Measurements from ENCODE around the gene GRAPL. TPM values are rescaled to one million over a fixed set of nuclear protein-coding genes. Genes with fewer than 3 reads are reported as not detected.
"Not testable (repeated sequence)": the region's sequence is repeated elsewhere in the genome, so short reads cannot be mapped to it uniquely, and the experiment has no call there.

Gene GRAPL
- total and polyA plus RNA-seq, 2 donors from 2014 or later = 1.4 to 10.7 TPM

GRCh38 chr17:19158938-19159337 is 31.5 kb downstream of the GRAPL start:
- H3K4me1 ChIP-seq (ENCODE audit: control insufficient read depth in 2 of 3, insufficient read depth in 2 of 3, low read depth in 1 of 3, low read length in 3 of 3); intact Hi-C loops (cut with DNase I); DNase-seq; H3K36me3 ChIP-seq (ENCODE audit: control insufficient read depth in 2 of 3, insufficient read depth in 3 of 3, low read length in 3 of 3); H3K9me3 ChIP-seq (ENCODE audit: control insufficient read depth in 2 of 3, insufficient read depth in 1 of 3, low read length in 3 of 3); H3K27ac ChIP-seq (ENCODE audit: low read depth in 2 of 2, low read length in 2 of 2); H3K9ac ChIP-seq (ENCODE audit: low read length in 3 of 3); FAIRE-seq; H3K4me3 ChIP-seq (ENCODE audit: low read length in 3 of 3); H3K27me3 ChIP-seq (ENCODE audit: control insufficient read depth, insufficient read depth, low read length): not testable (repeated sequence)

GRCh38 chr17:19161308-19162107 is 34.1 kb downstream of the GRAPL start:
- H3K9ac ChIP-seq (ENCODE audit: low read length in 3 of 3); H3K27me3 ChIP-seq (ENCODE audit: control insufficient read depth, insufficient read depth, low read length); H3K9me3 ChIP-seq (ENCODE audit: control insufficient read depth in 2 of 3, insufficient read depth in 1 of 3, low read length in 3 of 3); H3K4me3 ChIP-seq (ENCODE audit: low read length in 3 of 3); DNase-seq; H3K36me3 ChIP-seq (ENCODE audit: control insufficient read depth in 2 of 3, insufficient read depth in 3 of 3, low read length in 3 of 3); H3K27ac ChIP-seq (ENCODE audit: low read depth in 2 of 2, low read length in 2 of 2); intact Hi-C loops (cut with DNase I); H3K4me1 ChIP-seq (ENCODE audit: control insufficient read depth in 2 of 3, insufficient read depth in 2 of 3, low read depth in 1 of 3, low read length in 3 of 3); FAIRE-seq: not testable (repeated sequence)

GRCh38 chr17:19162384-19163216 is 35.2 kb downstream of the GRAPL start:
- H3K9ac ChIP-seq (ENCODE audit: low read length in 3 of 3); H3K27ac ChIP-seq (ENCODE audit: low read depth in 2 of 2, low read length in 2 of 2); DNase-seq; H3K9me3 ChIP-seq (ENCODE audit: control insufficient read depth in 2 of 3, insufficient read depth in 1 of 3, low read length in 3 of 3); intact Hi-C loops (cut with DNase I); FAIRE-seq; H3K4me3 ChIP-seq (ENCODE audit: low read length in 3 of 3); H3K36me3 ChIP-seq (ENCODE audit: control insufficient read depth in 2 of 3, insufficient read depth in 3 of 3, low read length in 3 of 3); H3K4me1 ChIP-seq (ENCODE audit: control insufficient read depth in 2 of 3, insufficient read depth in 2 of 3, low read depth in 1 of 3, low read length in 3 of 3); H3K27me3 ChIP-seq (ENCODE audit: control insufficient read depth, insufficient read depth, low read length): not testable (repeated sequence)

GRCh38 chr17:19174422-19174821 is 47.0 kb downstream of the GRAPL start:
- H3K9me3 ChIP-seq (ENCODE audit: control insufficient read depth in 2 of 3, insufficient read depth in 1 of 3, low read length in 3 of 3); DNase-seq; H3K4me1 ChIP-seq (ENCODE audit: control insufficient read depth in 2 of 3, insufficient read depth in 2 of 3, low read depth in 1 of 3, low read length in 3 of 3); intact Hi-C loops (cut with DNase I); H3K36me3 ChIP-seq (ENCODE audit: control insufficient read depth in 2 of 3, insufficient read depth in 3 of 3, low read length in 3 of 3); H3K4me3 ChIP-seq (ENCODE audit: low read length in 3 of 3); H3K27me3 ChIP-seq (ENCODE audit: control insufficient read depth, insufficient read depth, low read length); FAIRE-seq; H3K9ac ChIP-seq (ENCODE audit: low read length in 3 of 3); H3K27ac ChIP-seq (ENCODE audit: low read depth in 2 of 2, low read length in 2 of 2): not testable (repeated sequence)

DNA sequence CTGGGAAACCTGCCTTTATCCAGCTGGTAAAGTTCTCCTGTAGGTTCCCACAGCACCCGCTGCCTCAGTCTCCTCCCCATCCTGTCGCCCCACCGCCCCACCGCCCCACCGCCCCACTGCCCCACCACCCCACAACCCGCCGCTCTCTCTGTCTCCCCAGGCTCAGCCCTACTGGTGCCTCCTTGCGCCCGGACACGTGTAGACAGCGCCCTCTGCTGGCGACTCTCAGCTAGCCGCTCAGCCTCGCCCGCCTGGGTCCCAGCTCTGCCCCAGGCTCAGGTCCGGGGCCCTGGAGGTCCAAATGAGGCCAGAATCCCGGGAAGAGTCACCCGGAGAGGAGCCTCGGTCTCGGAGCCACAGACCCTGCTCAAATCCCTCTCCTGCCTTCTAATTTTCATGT is 48.0 kb downstream of the GRAPL start:
- DNase-seq = not testable (repeated sequence)

DNA sequence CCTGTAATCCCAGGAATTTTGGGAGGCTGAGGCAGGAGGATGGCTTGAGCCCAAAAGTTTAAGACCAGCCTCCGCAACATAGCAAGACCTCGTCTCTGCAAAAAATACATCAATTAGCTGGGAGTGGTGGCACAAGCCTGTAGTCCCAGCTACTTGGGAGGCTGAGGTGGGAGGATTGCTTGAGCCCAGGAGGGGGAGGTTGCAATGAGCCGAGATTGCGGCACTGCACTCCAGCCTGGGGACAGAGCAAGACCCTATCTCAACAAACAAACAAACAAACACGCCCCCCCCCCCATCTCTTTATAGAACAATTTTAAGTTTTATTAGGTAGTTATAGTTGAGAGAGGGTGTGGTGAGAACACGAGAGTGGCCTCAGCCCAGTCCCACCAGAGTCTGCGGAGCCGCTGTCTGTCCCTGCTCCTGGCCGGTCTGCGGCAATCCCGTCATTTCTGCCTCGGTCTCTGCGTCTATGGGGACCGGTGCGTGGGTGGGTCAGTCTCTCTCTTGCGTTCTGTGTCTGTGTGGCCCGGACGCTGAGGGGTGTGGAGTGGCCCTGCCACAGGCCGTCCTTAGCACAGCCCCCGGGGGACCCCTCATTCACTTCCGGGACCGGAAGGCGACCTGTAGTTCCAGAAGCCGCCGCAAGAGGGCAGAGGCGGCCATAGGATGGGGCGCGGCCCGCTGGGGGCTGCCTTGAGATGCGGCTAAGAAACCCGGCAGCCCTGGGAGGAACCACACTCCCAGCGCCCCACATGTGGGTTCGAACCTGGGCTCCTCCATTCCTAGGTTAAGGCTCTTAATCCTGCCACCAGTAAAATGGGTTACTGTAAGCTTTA is 53.9 kb downstream of the GRAPL start:
- H3K27ac ChIP-seq (ENCODE audit: low read depth in 2 of 2, low read length in 2 of 2); DNase-seq; H3K9me3 ChIP-seq (ENCODE audit: control insufficient read depth in 2 of 3, insufficient read depth in 1 of 3, low read length in 3 of 3); H3K36me3 ChIP-seq (ENCODE audit: control insufficient read depth in 2 of 3, insufficient read depth in 3 of 3, low read length in 3 of 3); H3K4me1 ChIP-seq (ENCODE audit: control insufficient read depth in 2 of 3, insufficient read depth in 2 of 3, low read depth in 1 of 3, low read length in 3 of 3); H3K4me3 ChIP-seq (ENCODE audit: low read length in 3 of 3); H3K27me3 ChIP-seq (ENCODE audit: control insufficient read depth, insufficient read depth, low read length); intact Hi-C loops (cut with DNase I); H3K9ac ChIP-seq (ENCODE audit: low read length in 3 of 3); FAIRE-seq: not testable (repeated sequence)

More for the DNA sequence above, 48.0 kb downstream of the GRAPL start:
- H3K9ac ChIP-seq (ENCODE audit: low read length in 3 of 3); FAIRE-seq; H3K9me3 ChIP-seq (ENCODE audit: control insufficient read depth in 2 of 3, insufficient read depth in 1 of 3, low read length in 3 of 3); H3K36me3 ChIP-seq (ENCODE audit: control insufficient read depth in 2 of 3, insufficient read depth in 3 of 3, low read length in 3 of 3); H3K4me1 ChIP-seq (ENCODE audit: control insufficient read depth in 2 of 3, insufficient read depth in 2 of 3, low read depth in 1 of 3, low read length in 3 of 3); H3K4me3 ChIP-seq (ENCODE audit: low read length in 3 of 3); intact Hi-C loops (cut with DNase I); H3K27me3 ChIP-seq (ENCODE audit: control insufficient read depth, insufficient read depth, low read length); H3K27ac ChIP-seq (ENCODE audit: low read depth in 2 of 2, low read length in 2 of 2): not testable (repeated sequence)
